Uterus (tissue), 4 donors: Measurements from ENCODE around the gene HTR2B. TPM values are rescaled to one million over a fixed set of nuclear protein-coding genes. Genes with fewer than 3 reads are reported as not detected.

Source experiments
- DNase-seq, 2 donors: peaks; one replicate each; pipeline ENCODE4 v3.0.0-alpha.2; 2019 to 2020
- H3K27ac ChIP-seq, 2 donors: fragments of 200-600 bp; sonication (generic); 1 replicate in 1 of 2; 2 replicates in 1 of 2; pipeline ENCODE4 v1.5.1; 2016 to 2018
- H3K27me3 ChIP-seq, 2 donors: fragments of 200-600 bp; sonication (generic); one replicate each; pipeline ENCODE4 v1.5.1; 2018 to 2019; ENCODE audit warnings: control low read depth in 1 of 2
- H3K36me3 ChIP-seq, 2 donors: fragments of 200-600 bp; sonication (generic); one replicate each; pipeline ENCODE4 v1.5.1; 2019; ENCODE audit warnings: control low read depth in 1 of 2
- H3K4me1 ChIP-seq, 2 donors: fragments of 200-600 bp; sonication (generic); one replicate each; pipeline ENCODE4 v1.5.1; 2018 to 2019; ENCODE audit warnings: control low read depth in 1 of 2
- H3K4me3 ChIP-seq, 2 donors: fragments of 200-600 bp; sonication (generic); 1 replicate in 1 of 2; 2 replicates in 1 of 2; pipeline ENCODE4 v1.5.1; 2018 to 2019; ENCODE audit warnings: mild to moderate bottlenecking in 1 of 2
- H3K9me3 ChIP-seq, 2 donors: fragments of 200-600 bp; sonication (generic); one replicate each; pipeline ENCODE4 v1.5.1; 2019; ENCODE audit warnings: control low read depth in 1 of 2
- POLR2A ChIP-seq, 2 donors: fragments of 450-650 bp; IDR thresholded peaks; one replicate each; pipeline ENCODE4 v1.6.1; 2016; ENCODE audit warnings: antibody characterized with exemption in 2 of 2, mild to moderate bottlenecking in 1 of 2, moderate library complexity in 1 of 2
- intact Hi-C: fragments of 100-400 bp; cut with DNase I; formaldehyde crosslinking; loops from one replicate; pipeline ENCODE4 v1.15.1; 2023; ENCODE audit warnings: low total_unique reads
- total RNA-seq, 4 donors: library from RNA; depleted of rRNA in 3 of 4; stranded (reverse); fragments of >200 nt in 3 of 4; gene quantifications; one replicate each; pipeline versions ENCODE4 v1.1.0 to v1.2.4, GENCODE V29; 2014 to 2023
- TF ChIP-seq, protein P1 (sequence below), 4 experiments: fragments of 200-600 bp in 2 of 4; fragments of 450-650 bp in 2 of 4; sonication (generic) in 2 of 4; IDR thresholded peaks; one replicate each; pipeline ENCODE4 v1.5.1; 2016 to 2019; ENCODE audit warnings: antibody characterized with exemption in 4 of 4, mild to moderate bottlenecking in 2 of 4, moderate library complexity in 1 of 4
- donor health status: DM: yes; HTN: yes; CAD: no.

The HTR2B gene
- total RNA-seq: 1 to 10 TPM; 2.9 to 8.6 (median 4.0) TPM

DNA sequence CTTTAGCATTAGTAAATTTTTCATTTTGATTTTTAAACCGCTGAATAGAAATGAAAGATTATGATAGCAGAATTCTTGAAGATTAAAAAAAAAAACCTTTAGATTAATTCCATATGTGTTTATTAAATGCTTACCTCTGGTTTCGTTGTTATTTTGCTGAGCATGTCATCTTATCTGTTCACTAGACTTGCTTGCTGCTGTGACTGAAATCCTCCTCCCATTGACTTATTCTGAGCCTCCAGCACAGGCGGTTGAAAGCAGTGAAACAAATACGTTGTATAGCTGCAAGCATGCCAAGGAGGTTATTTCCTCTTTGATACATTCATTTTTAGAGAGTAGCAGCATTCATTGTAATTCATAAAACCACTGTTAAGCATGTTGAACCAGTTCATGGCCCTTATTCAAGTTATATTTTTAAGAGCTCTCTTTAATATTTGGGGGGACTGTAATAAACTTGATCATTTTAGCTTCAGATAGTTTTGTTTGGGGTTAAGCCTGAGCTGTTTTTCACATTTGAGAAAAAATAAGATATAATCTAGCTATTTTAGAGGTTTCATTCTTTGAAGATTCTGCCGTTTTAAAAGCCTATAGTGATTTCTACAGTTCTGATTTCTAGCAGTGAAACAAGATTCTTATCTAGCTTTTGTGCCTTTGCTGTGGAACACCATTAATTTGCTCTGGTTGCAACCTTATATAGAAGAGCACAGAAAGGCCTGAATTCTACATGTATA, at the start of gene HTR2B:
Gene HTR2B, minus strand, starts transcription at position 205 of the 731 bp plus-strand sequence. CDS start 1,278 bp downstream, outside the sequence.
- peak in 1 of 2 donors; percentile 41 for DNase-seq
- H3K4me3 ChIP-seq: peak within 1 kb of the TSS; percentile 28 to 38

DNA sequence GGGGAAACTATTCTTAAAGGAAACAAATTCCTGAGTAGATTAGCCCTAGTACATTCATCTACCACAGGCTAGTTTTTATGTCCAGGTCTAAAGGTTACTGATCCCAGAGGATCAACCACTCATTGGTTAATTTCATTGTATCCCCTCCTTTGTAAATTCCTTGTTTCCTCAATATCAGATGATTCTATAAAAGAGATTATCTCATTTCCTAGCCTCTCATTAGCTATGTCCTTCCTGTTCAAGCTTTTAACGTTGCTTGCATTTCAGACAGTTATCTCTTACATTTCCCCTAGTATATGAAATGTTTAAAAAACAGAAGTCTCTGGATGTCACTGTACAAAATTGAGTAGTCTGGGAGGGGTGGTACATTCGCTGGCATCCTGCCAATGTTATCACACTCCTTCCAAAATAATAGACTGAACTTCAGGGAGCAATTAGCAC, 49.4 kb upstream of the HTR2B start:
- peak overlapping the region; percentile 73 to 78 for H3K27ac ChIP-seq

More for the DNA sequence above, at the start of gene HTR2B:
- intact Hi-C loops: no loop called here
- H3K9me3 ChIP-seq: no peaks in the 10 kb centered on the region
- H3K4me1 ChIP-seq: peaks cover 0 to 10% of the 10 kb centered on the region in 2 donors
- peak within 1 kb of the TSS; percentile 73 to 89 for H3K27ac ChIP-seq
- TF ChIP-seq POLR2A (IDR thresholded peaks at IDR 0.05): peak; percentile 37 to 60
- TF ChIP-seq, protein P1, sequence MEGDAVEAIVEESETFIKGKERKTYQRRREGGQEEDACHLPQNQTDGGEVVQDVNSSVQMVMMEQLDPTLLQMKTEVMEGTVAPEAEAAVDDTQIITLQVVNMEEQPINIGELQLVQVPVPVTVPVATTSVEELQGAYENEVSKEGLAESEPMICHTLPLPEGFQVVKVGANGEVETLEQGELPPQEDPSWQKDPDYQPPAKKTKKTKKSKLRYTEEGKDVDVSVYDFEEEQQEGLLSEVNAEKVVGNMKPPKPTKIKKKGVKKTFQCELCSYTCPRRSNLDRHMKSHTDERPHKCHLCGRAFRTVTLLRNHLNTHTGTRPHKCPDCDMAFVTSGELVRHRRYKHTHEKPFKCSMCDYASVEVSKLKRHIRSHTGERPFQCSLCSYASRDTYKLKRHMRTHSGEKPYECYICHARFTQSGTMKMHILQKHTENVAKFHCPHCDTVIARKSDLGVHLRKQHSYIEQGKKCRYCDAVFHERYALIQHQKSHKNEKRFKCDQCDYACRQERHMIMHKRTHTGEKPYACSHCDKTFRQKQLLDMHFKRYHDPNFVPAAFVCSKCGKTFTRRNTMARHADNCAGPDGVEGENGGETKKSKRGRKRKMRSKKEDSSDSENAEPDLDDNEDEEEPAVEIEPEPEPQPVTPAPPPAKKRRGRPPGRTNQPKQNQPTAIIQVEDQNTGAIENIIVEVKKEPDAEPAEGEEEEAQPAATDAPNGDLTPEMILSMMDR (IDR thresholded peaks at IDR 0.05): no peak
- no peaks in the 10 kb centered on the region for H3K36me3 ChIP-seq
- H3K27me3 ChIP-seq: no peaks in the 10 kb centered on the region

DNA sequence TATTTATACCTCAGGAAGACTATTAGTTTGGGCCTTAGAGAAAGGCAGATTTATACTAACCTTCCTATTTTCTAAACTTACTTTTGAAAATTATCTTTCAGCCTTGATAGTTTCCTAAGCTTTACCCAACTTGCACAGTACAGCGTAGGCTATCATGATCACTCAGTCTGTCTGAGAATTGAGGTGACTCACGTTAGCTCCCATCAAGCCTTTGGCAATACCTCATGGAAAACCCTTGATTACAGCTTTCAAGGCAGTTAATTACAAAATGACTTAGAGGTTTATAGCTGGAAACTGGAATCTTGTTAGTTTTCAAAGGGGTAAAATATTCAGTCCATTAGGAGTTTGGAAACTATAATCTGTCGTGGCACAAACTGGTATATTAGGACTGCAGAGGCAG, 47.2 kb upstream of the HTR2B start:
- Histone ChIP-seq H3K4me3 (no peak overlapping the region), H3K36me3 (no peaks in the 10 kb centered on the region), H3K27ac (peak overlapping the region; percentile 73 to 78), H3K4me1 (peaks cover 0 to 16% of the 10 kb centered on the region in 2 donors), H3K27me3 (no peaks in the 10 kb centered on the region), H3K9me3 (no peaks in the 10 kb centered on the region)
- DNase-seq: peak in 1 of 2 donors; percentile 61
- TF ChIP-seq, protein P1 (IDR thresholded peaks at IDR 0.05): no peak
- no peak for TF ChIP-seq POLR2A (IDR thresholded peaks at IDR 0.05)
- intact Hi-C loops: no loop called here

More for the DNA sequence above, 49.4 kb upstream of the HTR2B start:
- no peaks in the 10 kb centered on the region for H3K9me3 ChIP-seq
- H3K36me3 ChIP-seq: no peaks in the 10 kb centered on the region
- DNase-seq: no peak
- H3K4me1 ChIP-seq: peaks cover 0 to 12% of the 10 kb centered on the region in 2 donors
- no peak overlapping the region for H3K4me3 ChIP-seq
- TF ChIP-seq POLR2A (IDR thresholded peaks at IDR 0.05): no peak
- TF ChIP-seq, protein P1 (IDR thresholded peaks at IDR 0.05): no peak
- intact Hi-C loops: no loop called here
- H3K27me3 ChIP-seq: no peaks in the 10 kb centered on the region

DNA sequence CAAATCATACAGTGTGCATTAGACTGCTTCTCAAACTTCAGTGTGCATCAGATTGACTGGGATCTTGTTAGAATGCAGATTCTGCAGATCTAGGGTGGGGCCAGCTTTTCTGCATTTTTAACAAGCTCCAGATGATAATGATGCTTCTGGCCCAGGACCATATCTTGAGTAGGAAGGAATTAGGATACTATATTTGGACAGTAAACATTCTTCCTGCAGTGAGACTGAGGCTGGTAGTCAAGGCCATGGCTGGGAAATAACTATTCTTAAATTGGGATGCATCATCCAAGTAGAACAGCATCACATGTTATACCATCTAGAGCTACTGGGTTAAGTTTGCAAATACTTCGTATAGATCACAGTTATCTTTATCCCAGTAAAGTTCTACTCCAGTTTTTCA, 45.2 kb upstream of the HTR2B start:
- Histone ChIP-seq H3K9me3 (no peaks in the 10 kb centered on the region), H3K27me3 (no peaks in the 10 kb centered on the region), H3K27ac (peak overlapping the region; percentile 46 to 73), H3K36me3 (no peaks in the 10 kb centered on the region), H3K4me1 (peaks cover 0 to 16% of the 10 kb centered on the region in 2 donors), H3K4me3 (no peak overlapping the region)
- DNase-seq: no peak
- intact Hi-C loops: no loop called here
- TF ChIP-seq, protein P1 (IDR thresholded peaks at IDR 0.05): no peak
- no peak for TF ChIP-seq POLR2A (IDR thresholded peaks at IDR 0.05)

DNA sequence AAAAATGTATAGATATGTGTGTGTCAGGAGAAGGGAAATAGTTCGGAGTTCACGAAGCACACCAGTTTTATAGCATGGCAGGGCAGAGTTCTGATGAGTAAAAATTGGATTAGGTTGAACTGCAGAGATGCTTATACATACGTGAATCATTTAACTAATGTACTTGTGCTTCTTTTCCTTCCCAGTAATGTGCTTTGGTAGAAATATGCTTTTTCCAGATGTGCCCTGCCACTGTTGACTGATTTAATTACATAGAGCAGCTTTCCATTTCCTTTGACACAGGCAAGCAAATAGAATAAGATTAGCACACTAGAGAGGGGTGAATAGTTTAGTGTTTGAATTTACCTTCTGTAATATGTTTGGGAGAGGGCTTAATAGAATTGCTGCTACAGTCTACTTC, 44.6 kb upstream of the HTR2B start:
- no peaks in the 10 kb centered on the region for H3K9me3 ChIP-seq
- H3K27ac ChIP-seq: peak overlapping the region; percentile 46 to 73
- DNase-seq: no peak
- intact Hi-C loops: no loop called here
- TF ChIP-seq, protein P1 (IDR thresholded peaks at IDR 0.05): no peak
- no peak for TF ChIP-seq POLR2A (IDR thresholded peaks at IDR 0.05)
- H3K4me3 ChIP-seq: no peak overlapping the region
- no peaks in the 10 kb centered on the region for H3K36me3 ChIP-seq
- H3K4me1 ChIP-seq: peaks cover 0 to 16% of the 10 kb centered on the region in 2 donors
- H3K27me3 ChIP-seq: no peaks in the 10 kb centered on the region
